Stimulated activated CD4-positive, alpha-beta T cell treated with anti-CD3 and anti-CD28 coated beads, Interleukin-1b, Interleukin-23, amount 100 ng/mL, for 4 hours (primary cell): ENCODE measurements around the gene PLA2G4D.

Experiments
- DNase-seq, 2 donors: peaks; one replicate each; pipeline ENCODE4 v3.0.0-alpha.2; 2020; ENCODE audit warnings: low read depth in 2 of 2

PLA2G4D gene

DNA sequence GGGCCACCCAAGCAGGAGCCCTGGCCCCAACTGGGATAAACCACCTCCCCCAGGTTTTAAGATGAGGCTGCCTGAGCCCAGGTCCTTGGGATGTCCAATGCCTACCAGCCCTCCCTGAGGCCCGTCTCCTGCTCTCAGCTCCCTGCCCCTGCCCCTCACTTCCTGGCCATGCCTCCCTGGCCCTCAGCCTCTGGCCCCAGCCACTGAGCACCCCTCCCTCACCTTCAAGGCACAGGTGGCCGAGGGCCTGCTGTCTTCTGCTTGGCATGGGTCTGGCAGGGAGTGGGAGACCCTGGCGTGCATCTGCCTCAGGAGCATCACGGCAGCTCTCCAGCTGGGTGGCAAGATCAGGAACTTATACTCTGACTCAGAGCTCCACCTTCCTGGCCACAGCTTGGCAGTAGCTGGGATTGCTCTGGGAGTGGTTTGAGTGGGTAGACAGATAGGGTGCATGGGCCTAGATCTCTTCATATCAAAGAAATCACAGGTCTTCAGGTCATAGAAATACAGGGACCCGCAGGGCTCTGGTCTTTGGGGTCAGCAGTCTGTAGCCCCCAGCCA lies 73.6 kb downstream of the PLA2G4D start, which contains the start of gene PLA2G4E:
Gene PLA2G4E, minus strand, starts transcription at position 330 of the 561 bp plus-strand sequence. Its CDS starts 12 bp downstream, at position 318.
- no peak for DNase-seq

GRCh38 chr15:42018306-42019224 lies 75.8 kb downstream of the PLA2G4D start:
- no peak for DNase-seq
